MM.1S (cell line): ENCODE measurements around the gene MAD1L1.

Source experiments
- CTCF ChIP-seq: fragments of 300-600 bp; sonication (generic); IDR thresholded peaks from 2 replicates; pipeline ENCODE4 v1.5.1; 2016; ENCODE audit warnings: antibody characterized with exemption, low read length, mixed read lengths
- EZH2 ChIP-seq: fragments of 300-600 bp; sonication (generic); optimal IDR thresholded peaks from 2 replicates; pipeline ENCODE3; 2017; ENCODE audit warnings: low read depth, mild to moderate bottlenecking, antibody characterized with exemption, low read length, mixed read lengths
- EZH2phosphoT487 ChIP-seq: fragments of 300-600 bp; sonication (generic); IDR thresholded peaks from 2 replicates; pipeline ENCODE4 v1.6.1; 2018; ENCODE audit warnings: antibody characterized with exemption, low read length

- TF ChIP-seq CTCF (no peak), EZH2phosphoT487 (no peak), EZH2 (no peak)
These were observed 244.2 kb downstream of the MAD1L1 start for GRCh38 chr7:1988533-1988930.
